Central memory CD8-positive, alpha-beta T cell (primary cell): ENCODE measurements around the gene RTCA.
"Not testable (repeated sequence)": the region's sequence is repeated elsewhere in the genome, so short reads cannot be mapped to it uniquely, and the experiment has no call there.

Source experiments
- ATAC-seq: fragments of 150-1000 bp; cut with Tn5 transposase; replicated peaks from 2 replicates; pipeline ENCODE4 v1.10.0; 2022; ENCODE audit warnings: mild to moderate bottlenecking, moderate FRiP score, moderate number of reproducible peaks; ENCODE audit not compliant: poor library complexity, severe bottlenecking; ENCODE audit errors: extremely low read depth
- DNase-seq, 2 donors: peaks; one replicate each; pipeline ENCODE4 v3.0.0; 2021; ENCODE audit warnings: low spot score in 2 of 2
- H3K27ac Mint-ChIP-seq: one replicate; pipeline ENCODE4 v1.8.0; 2022; ENCODE audit warnings: low read depth, mild to moderate bottlenecking, moderate library complexity, mixed read lengths
- H3K27me3 Mint-ChIP-seq: one replicate; pipeline ENCODE4 v1.8.0; 2022; ENCODE audit warnings: mixed read lengths
- H3K36me3 Mint-ChIP-seq: one replicate; pipeline ENCODE4 v1.8.0; 2022; ENCODE audit warnings: mild to moderate bottlenecking, moderate library complexity, mixed read lengths; ENCODE audit not compliant: insufficient read depth
- H3K4me1 Mint-ChIP-seq: one replicate; pipeline ENCODE4 v1.8.0; 2022; ENCODE audit warnings: mixed read lengths
- H3K4me3 Mint-ChIP-seq: one replicate; pipeline ENCODE4 v1.8.0; 2022; ENCODE audit warnings: mild to moderate bottlenecking, moderate library complexity, mixed read lengths
- H3K9me3 Mint-ChIP-seq: one replicate; pipeline ENCODE4 v1.8.0; 2022; ENCODE audit warnings: mixed read lengths

The RTCA gene

DNA sequence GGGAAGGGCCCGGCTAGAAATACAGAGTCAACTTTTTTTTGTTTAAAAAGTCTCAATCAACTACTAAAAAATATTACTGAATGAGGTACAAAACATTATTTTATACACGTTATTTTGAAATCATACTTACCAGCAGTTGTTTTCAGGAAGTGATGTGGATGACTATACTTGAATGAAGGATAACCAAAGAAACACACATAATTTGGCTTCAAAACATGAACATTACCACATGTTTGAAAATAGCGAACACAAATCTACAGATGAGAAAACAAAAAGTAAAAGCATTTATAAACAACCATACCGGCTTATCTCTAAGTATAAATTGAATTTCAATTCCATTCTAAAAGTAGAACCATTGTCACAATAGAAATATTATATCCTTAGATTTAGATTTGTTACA lies 25.4 kb upstream of the RTCA start:
- Mint-ChIP-seq H3K36me3 (peaks cover 20% of the 10 kb centered on the region), H3K9me3 (no peaks in the 10 kb centered on the region), H3K27ac (no peak overlapping the region), H3K27me3 (no peaks in the 10 kb centered on the region), H3K4me3 (no peak overlapping the region), H3K4me1 (peaks cover 22% of the 10 kb centered on the region)
- DNase-seq, result no peak
- ATAC-seq, result no peak

DNA sequence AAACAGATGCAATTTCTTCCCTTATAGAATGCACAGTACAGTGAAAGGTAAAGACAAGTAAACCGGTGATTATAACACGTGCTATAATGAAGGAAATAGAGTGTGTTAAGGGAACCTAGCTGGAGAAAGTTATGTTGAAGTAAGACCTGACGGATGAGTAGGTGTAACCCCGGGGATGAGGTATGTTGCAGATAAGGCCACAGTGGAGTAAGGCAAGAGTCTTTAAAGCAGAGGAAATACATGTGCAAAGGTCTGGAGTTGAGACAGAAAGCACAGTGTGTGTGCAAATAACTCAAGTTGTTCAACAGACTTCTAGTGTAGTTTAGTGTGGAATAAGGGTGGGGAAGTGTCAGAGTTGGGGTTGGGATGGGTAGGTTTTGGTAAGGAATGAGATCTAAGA lies 19.3 kb upstream of the RTCA start:
- Mint-ChIP-seq H3K4me3 (no peak overlapping the region), H3K4me1 (peaks cover 24% of the 10 kb centered on the region), H3K9me3 (no peaks in the 10 kb centered on the region), H3K27me3 (no peaks in the 10 kb centered on the region), H3K36me3 (no peaks in the 10 kb centered on the region), H3K27ac (no peak overlapping the region)
- DNase-seq, result no peak
- ATAC-seq, result no peak

DNA sequence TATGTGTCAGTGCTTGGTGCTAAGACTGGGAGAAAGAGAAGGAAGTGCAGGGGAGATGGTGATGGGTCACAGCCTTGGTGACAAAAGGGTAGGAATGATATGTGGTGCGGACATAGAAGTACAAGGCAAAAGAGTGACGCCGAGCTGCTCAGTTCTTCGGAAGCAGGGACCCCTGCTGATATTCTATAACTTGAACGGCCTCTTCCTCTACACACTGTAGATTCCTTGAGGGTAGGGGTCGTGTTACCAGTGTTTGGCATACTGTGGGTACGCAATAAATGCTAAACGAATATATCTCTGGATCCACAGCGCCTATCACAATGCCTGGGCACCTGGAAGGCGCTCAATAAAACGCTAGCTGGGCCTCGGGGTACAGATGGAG lies 16.9 kb upstream of the RTCA start:
- H3K4me3 Mint-ChIP-seq, result no peak overlapping the region
- H3K27me3 Mint-ChIP-seq, result no peaks in the 10 kb centered on the region

DNA sequence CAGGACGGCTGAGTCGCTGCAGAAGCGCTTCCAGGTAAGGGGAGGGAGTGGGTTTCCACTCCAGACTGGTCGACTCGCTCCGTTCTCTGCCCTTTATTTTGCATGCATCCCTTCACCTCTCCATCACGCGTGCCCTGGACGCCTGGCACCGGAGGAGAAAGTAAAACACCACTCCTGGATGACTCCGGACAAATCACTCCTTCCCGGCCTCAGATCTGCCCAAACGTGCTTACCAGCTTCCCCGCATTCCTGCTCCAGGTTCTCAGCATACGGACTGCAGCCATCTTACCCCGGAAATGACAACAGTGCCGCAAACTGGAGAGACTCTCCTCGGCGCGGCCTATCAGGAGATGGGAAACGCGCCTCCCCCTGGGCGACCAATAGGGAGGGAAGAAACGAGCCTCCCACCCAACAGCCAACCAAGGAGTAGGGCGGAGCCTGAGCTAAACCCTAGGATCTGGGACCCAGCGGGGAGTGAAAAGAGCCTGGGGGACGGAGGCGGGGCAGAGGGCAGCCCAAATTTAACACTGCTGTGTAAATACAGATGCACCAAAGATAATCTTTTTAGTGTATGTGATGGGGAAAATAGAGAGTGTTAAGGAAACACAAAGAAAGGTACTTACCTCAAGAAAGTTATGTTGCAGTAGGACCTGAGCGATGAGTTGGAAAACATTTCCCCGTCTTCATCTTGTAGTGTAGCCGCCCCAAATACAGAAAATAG lies 16.3 kb upstream of the RTCA start, which contains the start of gene DBT:
Gene DBT (minus strand): TSS at position 298 of the 721 bp plus-strand sequence. CDS start 14 bp downstream, at position 284.
- H3K9me3 Mint-ChIP-seq, result no peaks in the 10 kb centered on the region
- DNase-seq, result peak; percentile 64 to 84
- H3K27ac Mint-ChIP-seq, result no peak within 1 kb of the TSS
- no peaks in the 10 kb centered on the region for H3K36me3 Mint-ChIP-seq
- no peaks in the 10 kb centered on the region for H3K27me3 Mint-ChIP-seq
- peak; percentile 99 for ATAC-seq
- H3K4me1 Mint-ChIP-seq, result peaks cover 11% of the 10 kb centered on the region
- H3K4me3 Mint-ChIP-seq, result no peak within 1 kb of the TSS

More for the DNA sequence above, 16.9 kb upstream of the RTCA start:
- Mint-ChIP-seq H3K9me3 (no peaks in the 10 kb centered on the region), H3K4me1 (peaks cover 16% of the 10 kb centered on the region), H3K27ac (no peak overlapping the region), H3K36me3 (no peaks in the 10 kb centered on the region)
- ATAC-seq (no peak), DNase-seq (no peak)

DNA sequence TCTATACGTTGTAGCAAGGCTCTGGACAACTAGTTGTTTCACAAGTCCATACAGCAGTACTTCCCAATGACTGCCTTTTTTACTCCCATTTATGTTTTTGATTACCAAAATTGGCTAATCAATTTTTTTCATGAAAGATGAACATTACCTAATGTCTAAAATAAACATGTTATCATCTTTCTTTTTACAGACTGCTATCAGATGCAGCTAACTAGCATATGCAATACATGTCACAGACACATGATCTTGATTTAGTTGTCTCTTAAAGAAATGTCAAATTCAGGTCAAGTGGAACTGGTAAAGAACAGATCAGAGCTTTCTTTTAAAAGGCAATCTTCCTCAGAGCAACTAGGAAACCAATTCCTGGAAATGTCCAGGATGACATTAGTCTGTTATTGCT lies 15.8 kb upstream of the RTCA start:
- Mint-ChIP-seq H3K27ac (no peak overlapping the region), H3K4me3 (no peak overlapping the region)
- no peak for DNase-seq

DNA sequence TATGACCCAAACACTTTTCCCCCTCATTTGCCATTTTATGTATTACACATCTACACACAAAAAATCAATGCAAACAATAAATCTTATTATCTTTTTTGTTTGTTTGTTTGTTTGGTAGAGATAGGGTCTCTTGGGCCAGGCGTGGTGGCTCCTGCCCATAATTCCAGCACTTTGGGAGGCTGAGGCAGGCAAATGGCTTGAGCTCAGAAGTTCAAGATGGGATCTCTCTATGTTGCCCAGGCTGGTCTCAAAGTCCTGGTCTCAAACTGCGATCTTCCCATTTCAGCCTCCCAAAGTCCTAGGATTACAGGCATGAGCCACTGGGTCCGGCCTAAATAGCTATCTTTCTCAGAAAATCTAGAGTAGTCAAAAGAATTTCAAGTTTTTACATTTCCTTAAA lies 15.2 kb upstream of the RTCA start:
- H3K4me1 Mint-ChIP-seq, result peaks cover 8% of the 10 kb centered on the region
- no peak overlapping the region for H3K27ac Mint-ChIP-seq
- H3K27me3 Mint-ChIP-seq, result no peaks in the 10 kb centered on the region
- no peak for DNase-seq
- ATAC-seq, result no peak
- H3K4me3 Mint-ChIP-seq, result no peak overlapping the region
- H3K36me3 Mint-ChIP-seq, result no peaks in the 10 kb centered on the region
- H3K9me3 Mint-ChIP-seq, result no peaks in the 10 kb centered on the region

More for the DNA sequence above, 15.8 kb upstream of the RTCA start:
- H3K27me3 Mint-ChIP-seq, result no peaks in the 10 kb centered on the region
- H3K4me1 Mint-ChIP-seq, result peaks cover 8% of the 10 kb centered on the region
- no peak for ATAC-seq
- H3K9me3 Mint-ChIP-seq, result no peaks in the 10 kb centered on the region
- H3K36me3 Mint-ChIP-seq, result no peaks in the 10 kb centered on the region

DNA sequence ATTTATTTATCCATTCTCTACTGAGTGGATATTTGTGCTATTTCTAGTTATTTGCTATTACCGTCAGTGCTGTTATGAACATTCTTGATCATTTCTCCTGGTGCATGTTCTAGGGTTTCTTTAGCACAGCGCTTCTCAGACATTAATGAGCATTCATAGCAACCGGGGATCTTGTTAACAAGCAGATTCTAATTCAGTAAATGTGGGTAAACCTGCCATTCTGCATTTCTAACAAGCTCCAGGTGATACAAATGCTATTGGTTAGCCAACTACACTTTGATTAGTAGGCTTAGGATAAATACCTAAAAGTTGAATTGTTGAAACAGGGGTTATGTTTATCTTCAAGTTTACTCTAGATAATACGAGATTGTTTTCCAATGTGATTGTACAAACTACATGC lies 13.1 kb upstream of the RTCA start:
- Mint-ChIP-seq H3K27me3 (no peaks in the 10 kb centered on the region), H3K4me3 (no peak overlapping the region), H3K36me3 (no peaks in the 10 kb centered on the region), H3K27ac (no peak overlapping the region), H3K4me1 (no peaks in the 10 kb centered on the region), H3K9me3 (no peaks in the 10 kb centered on the region)
- no peak for DNase-seq
- no peak for ATAC-seq

DNA sequence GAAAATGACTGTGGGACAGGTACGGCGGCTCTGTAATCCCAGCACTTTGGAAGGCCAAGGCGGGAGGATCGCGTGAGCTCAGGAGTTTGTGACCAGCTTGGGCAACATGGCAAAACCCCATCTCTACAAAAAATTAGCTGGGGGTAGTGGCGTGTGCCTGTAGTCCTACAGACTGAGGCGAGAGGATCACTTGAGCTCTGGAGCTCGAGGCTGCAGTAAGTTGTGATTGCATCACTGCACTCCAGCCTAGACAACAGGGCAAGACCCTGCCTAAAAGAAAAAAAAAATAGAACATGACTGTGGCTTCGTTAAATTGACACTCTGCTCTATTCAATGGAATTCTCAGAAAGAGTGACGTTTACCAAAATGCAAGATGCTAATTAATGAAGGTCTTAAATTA lies 12.5 kb upstream of the RTCA start:
- H3K36me3 Mint-ChIP-seq, result no peaks in the 10 kb centered on the region
- H3K4me3 Mint-ChIP-seq, result no peak overlapping the region
- no peaks in the 10 kb centered on the region for H3K27me3 Mint-ChIP-seq
- DNase-seq (no peak), ATAC-seq (no peak)
- H3K9me3 Mint-ChIP-seq, result no peaks in the 10 kb centered on the region
- H3K4me1 Mint-ChIP-seq, result no peaks in the 10 kb centered on the region
- H3K27ac Mint-ChIP-seq, result no peak overlapping the region

DNA sequence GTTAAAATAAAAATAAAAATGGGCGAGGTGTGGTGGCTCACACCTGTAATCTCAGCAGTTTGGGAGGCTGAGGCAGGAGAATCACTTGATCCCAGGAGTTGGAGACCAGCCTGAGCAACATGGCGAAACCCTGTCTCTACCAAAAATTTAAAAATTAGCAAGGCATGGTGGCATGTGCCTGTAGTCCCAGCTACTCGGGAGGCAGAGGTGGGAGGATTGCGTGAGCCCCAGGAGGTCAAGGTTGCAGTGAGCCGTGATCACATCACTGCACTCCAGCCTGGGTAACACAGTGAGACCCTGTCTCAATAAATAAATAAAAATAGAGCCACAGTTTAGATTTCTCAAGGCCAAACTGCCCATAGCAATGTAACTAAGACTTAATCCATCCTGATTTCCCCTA lies 9.7 kb upstream of the RTCA start:
- not testable (repeated sequence) for H3K27me3 Mint-ChIP-seq, H3K27ac Mint-ChIP-seq, H3K36me3 Mint-ChIP-seq, DNase-seq, H3K4me1 Mint-ChIP-seq, H3K9me3 Mint-ChIP-seq, ATAC-seq, H3K4me3 Mint-ChIP-seq

DNA sequence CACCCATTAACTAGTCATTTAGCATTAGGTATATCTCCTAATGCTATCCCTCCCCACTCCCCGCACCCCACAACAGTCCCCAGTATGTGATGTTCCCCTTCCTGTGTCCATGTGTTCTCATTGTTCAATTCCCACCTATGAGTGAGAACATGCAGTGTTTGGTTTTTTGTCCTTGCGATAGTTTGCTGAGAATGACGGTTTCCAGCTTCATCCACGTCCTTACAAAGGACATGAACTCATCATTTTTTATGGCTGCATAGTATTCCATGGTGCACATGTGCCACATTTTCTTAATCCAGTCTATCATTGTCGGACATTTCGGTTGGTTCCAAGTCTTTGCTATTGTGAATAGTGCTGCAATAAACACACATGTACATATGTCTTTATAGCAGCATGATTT lies 7.6 kb upstream of the RTCA start:
- not testable (repeated sequence) for H3K4me1 Mint-ChIP-seq, H3K27me3 Mint-ChIP-seq, H3K4me3 Mint-ChIP-seq, ATAC-seq, DNase-seq, H3K27ac Mint-ChIP-seq, H3K36me3 Mint-ChIP-seq, H3K9me3 Mint-ChIP-seq

DNA sequence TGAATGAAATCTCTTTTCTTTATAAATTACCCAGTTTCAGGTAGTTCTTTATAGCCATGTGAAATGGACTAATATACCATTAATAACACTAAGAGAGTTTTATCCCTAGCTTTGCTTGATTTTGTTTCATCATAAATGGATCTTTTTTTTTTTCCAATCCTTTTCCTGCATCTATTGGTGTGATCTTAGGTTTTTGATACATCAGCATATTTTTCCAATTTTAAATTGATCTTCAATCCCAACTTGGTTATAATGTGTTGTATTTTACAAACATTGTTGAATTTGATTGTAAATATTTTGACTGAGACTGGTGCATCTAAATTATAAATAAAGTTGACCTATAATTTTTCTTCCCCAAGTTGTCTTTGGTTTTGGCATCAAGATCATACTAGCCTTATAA lies 4.3 kb upstream of the RTCA start:
- Mint-ChIP-seq H3K27ac (no peak overlapping the region), H3K36me3 (peaks cover 13% of the 10 kb centered on the region), H3K4me1 (peaks cover 21% of the 10 kb centered on the region), H3K27me3 (no peaks in the 10 kb centered on the region), H3K4me3 (no peak overlapping the region), H3K9me3 (no peaks in the 10 kb centered on the region)
- DNase-seq (no peak), ATAC-seq (no peak)

DNA sequence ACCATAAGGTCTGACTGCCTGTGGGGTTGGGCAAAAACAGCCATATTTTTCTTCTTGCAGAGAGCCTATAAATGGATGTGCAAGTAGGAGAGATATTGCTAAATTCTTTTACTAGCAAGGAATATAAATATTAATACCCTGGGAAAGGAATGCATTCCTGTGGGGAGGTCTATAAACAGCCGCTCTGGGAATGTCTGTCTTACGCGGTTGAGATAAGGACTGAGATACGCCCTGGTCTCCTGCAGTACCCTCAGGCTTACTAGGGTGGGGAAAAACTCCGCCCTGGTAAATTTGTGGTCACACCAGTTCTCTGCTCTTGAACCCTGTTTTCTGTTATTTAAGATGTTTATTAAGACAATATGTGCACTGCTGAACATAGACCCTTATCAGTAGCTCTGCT lies 1.9 kb upstream of the RTCA start:
- Mint-ChIP-seq H3K4me1 (peaks cover 37% of the 10 kb centered on the region), H3K36me3 (peaks cover 26% of the 10 kb centered on the region)
- H3K27ac Mint-ChIP-seq, H3K4me3 Mint-ChIP-seq, H3K27me3 Mint-ChIP-seq, DNase-seq, ATAC-seq, H3K9me3 Mint-ChIP-seq: not testable (repeated sequence)

DNA sequence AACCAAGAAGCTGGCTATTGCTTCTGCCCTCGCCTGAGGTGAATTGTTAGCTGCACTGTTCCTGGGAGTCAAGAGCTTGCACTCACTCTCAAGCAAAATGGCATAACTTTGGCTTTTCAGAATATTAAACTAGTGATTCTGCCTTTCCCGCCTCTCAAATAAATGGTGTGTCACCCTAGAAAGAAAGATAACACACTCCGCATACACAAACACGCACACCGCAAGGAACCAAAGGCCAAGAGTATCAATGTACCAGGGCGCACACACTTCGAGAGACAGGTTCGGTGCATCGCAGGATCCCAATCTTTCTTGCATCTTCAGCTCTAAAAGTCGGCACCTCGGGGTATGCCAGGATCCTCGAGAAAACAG lies 470 bp upstream of the RTCA start:
- DNase-seq, result peak in 1 of 2 donors; percentile 16
- no peaks in the 10 kb centered on the region for H3K9me3 Mint-ChIP-seq
- peak overlapping the region; percentile 99 for H3K27ac Mint-ChIP-seq
- peak overlapping the region; percentile 100 for H3K4me3 Mint-ChIP-seq
- no peaks in the 10 kb centered on the region for H3K27me3 Mint-ChIP-seq
- peaks cover 46% of the 10 kb centered on the region for H3K4me1 Mint-ChIP-seq
- ATAC-seq, result peak; percentile 35
- peaks cover 36% of the 10 kb centered on the region for H3K36me3 Mint-ChIP-seq
